ENCODE data around the gene INPP5A.

DNA sequence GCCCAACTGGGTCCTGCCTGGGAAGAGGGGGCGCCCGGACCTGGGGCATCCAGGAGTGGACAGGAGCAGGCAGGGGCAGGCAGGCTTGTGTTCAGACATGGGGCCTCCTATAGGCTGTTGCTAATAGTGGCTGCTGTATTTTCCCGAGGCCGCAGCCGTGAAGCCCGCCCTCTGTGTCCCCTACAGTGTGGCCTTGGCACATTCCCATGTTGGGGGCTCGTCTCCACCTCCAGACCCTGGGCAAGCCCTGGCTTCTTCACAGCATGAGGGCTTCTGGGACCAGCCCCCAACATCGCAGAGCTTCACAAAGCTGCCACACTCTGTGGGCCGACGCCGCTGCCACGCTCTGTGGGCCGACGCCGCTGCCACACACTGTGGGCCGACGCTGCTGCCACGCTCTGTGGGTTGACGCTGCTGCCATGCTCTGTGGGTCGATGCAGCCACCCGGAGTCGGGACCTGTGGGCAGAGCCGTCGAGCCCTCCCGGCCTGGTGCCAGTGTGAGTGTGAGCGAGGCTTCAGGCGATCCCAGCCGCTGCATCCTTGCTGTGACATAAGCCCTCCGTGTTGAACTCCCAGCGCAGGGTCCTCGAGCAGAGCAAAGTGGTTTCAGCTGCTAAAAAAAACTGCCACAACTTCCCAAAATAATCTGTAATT is 109.0 kb downstream of the INPP5A start:
- TF ChIP-seq, protein P1, sequence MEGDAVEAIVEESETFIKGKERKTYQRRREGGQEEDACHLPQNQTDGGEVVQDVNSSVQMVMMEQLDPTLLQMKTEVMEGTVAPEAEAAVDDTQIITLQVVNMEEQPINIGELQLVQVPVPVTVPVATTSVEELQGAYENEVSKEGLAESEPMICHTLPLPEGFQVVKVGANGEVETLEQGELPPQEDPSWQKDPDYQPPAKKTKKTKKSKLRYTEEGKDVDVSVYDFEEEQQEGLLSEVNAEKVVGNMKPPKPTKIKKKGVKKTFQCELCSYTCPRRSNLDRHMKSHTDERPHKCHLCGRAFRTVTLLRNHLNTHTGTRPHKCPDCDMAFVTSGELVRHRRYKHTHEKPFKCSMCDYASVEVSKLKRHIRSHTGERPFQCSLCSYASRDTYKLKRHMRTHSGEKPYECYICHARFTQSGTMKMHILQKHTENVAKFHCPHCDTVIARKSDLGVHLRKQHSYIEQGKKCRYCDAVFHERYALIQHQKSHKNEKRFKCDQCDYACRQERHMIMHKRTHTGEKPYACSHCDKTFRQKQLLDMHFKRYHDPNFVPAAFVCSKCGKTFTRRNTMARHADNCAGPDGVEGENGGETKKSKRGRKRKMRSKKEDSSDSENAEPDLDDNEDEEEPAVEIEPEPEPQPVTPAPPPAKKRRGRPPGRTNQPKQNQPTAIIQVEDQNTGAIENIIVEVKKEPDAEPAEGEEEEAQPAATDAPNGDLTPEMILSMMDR (IDR thresholded peaks at IDR 0.05) = no peak
- TF ChIP-seq POLR2A (IDR thresholded peaks at IDR 0.05) (no peak), POLR2AphosphoS5 (IDR thresholded peaks at IDR 0.05) (no peak)

Data from sigmoid colon (tissue), 4 donors.